HG03108 (cell line): Measurements from ENCODE around the gene MKNK2.

Experiments used
- ATAC-seq: cut with Tn5 transposase; IDR thresholded peaks from one replicate; pipeline ENCODE4 v1.9.1; 2021; ENCODE audit warnings: moderate library complexity; ENCODE audit not compliant: unreplicated experiment

MKNK2 gene

GRCh38 chr19:2033115-2033824 lies 17.8 kb downstream of the MKNK2 start:
- ATAC-seq, result no peak

GRCh38 chr19:2032296-2032941 lies 18.6 kb downstream of the MKNK2 start:
- ATAC-seq, result peak; percentile 44

- no peak for ATAC-seq
Measured at GRCh38 chr19:2027361-2027760, 23.7 kb downstream of the MKNK2 start.

GRCh38 chr19:2026770-2027169 lies 24.3 kb downstream of the MKNK2 start:
- no peak for ATAC-seq

- ATAC-seq, result no peak
Measured at GRCh38 chr19:2022289-2022688, 28.8 kb downstream of the MKNK2 start.

GRCh38 chr19:2021453-2022140 lies 29.4 kb downstream of the MKNK2 start:
- no peak for ATAC-seq

- no peak for ATAC-seq
Measured at GRCh38 chr19:2018752-2019151, 32.3 kb downstream of the MKNK2 start.

GRCh38 chr19:2016041-2016807 lies 34.8 kb downstream of the MKNK2 start:
- no peak for ATAC-seq

GRCh38 chr19:2015608-2015950 lies 35.5 kb downstream of the MKNK2 start, which contains the start of gene BTBD2:
Gene BTBD2, minus strand, starts transcription at chr19:2015714. Its CDS starts 11 bp downstream, at chr19:2015703.
- ATAC-seq, result no peak

GRCh38 chr19:2014731-2015607 lies 36.1 kb downstream of the MKNK2 start:
- ATAC-seq, result no peak

- no peak for ATAC-seq
Measured at GRCh38 chr19:2014131-2014571, 36.9 kb downstream of the MKNK2 start.

- no peak for ATAC-seq
Measured at GRCh38 chr19:2013683-2013961, 37.4 kb downstream of the MKNK2 start.

- no peak for ATAC-seq
Measured at GRCh38 chr19:2012941-2013682, 37.9 kb downstream of the MKNK2 start.

GRCh38 chr19:2011169-2011568 lies 39.9 kb downstream of the MKNK2 start:
- ATAC-seq, result no peak

GRCh38 chr19:2010135-2010668 lies 40.8 kb downstream of the MKNK2 start:
- ATAC-seq, result no peak

- no peak for ATAC-seq
Measured at GRCh38 chr19:2003874-2004273, 47.2 kb downstream of the MKNK2 start.

GRCh38 chr19:1999856-2000515 lies 51.1 kb downstream of the MKNK2 start:
- ATAC-seq, result no peak

GRCh38 chr19:1998712-1999708 lies 52.0 kb downstream of the MKNK2 start:
- no peak for ATAC-seq
